ENCODE measurements around the gene PRKAG2.

The PRKAG2 gene

GRCh38 chr7:151632750-151633515, 244.0 kb downstream of the PRKAG2 start:
- peak; percentile 32 for DNase-seq (ENCODE audit: insufficient read length, low spot score)
- FAIRE-seq = peak; percentile 61
- TF ChIP-seq TAF1 (IDR thresholded peaks at IDR 0.05; ENCODE audit: low read depth, low read length) (peak; percentile 39; the same call in 1 of the 2 replicates), POU2F2 (IDR thresholded peaks at IDR 0.05; ENCODE audit: low read depth, low read length) (no peak), POLR2AphosphoS5 (IDR thresholded peaks at IDR 0.05; ENCODE audit: low read depth, low read length) (no peak; the same call in 1 of the 2 replicates), SPI1 (IDR thresholded peaks at IDR 0.05; ENCODE audit: low read depth, low read length) (peak; percentile 97), POLR2A (IDR thresholded peaks at IDR 0.05; ENCODE audit: low read depth, low read length) (peak; percentile 70; the same call in 1 of the 2 replicates), PAX5 (IDR thresholded peaks at IDR 0.05; ENCODE audit: insufficient read depth, low read length, severe bottlenecking) (no peak)

DNA sequence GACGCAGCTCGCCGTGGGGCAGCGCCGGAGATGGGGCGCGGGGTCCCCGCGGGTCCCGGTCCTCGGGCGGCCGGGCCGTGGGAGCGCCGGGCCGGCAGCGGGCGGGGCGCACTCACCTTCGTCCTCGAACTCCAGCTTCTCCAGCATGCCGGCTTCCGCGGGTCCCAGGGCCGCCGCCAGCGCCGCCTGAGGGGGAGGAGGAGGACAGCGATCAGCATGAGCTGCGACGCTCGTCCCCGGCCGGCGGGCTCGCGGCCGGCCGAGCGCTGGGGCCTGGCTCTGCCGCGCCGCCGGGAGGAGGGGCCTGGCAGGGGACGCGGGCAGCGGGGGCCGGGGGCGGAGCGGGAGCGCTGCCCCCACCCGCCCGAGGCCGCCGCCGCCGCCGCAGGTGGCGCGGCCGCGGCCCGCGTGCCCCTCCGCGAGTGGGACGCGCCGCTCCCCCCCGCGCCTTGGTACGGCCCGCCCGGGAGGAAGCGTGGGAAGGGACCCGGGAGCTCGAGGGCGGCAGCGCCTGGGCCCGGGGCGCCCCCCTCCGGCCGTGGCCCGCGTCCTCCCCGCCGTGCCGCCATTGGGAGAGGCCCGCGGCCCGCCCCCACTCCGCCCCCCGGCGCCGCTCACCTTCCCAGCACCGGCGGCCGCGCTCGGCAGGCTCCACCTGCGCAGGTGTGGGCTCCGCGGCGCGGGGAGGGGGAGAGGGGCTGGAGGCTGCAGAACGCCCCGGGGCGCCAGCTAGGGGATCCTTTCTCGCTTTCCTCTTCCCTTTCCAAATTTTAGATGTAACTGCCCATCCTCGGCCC, 244.8 kb downstream of the PRKAG2 start:
- DNase-seq (ENCODE audit: insufficient read length, low spot score) (peak; percentile 75), FAIRE-seq (peak; percentile 81)
- TF ChIP-seq POLR2AphosphoS5 (IDR thresholded peaks at IDR 0.05; ENCODE audit: low read depth, low read length) = no peak
- TF ChIP-seq POU2F2 (IDR thresholded peaks at IDR 0.05; ENCODE audit: low read depth, low read length) = no peak
- no peak for TF ChIP-seq SPI1 (IDR thresholded peaks at IDR 0.05; ENCODE audit: low read depth, low read length)
- no peak; the same call in 1 of the 2 replicates for TF ChIP-seq TAF1 (IDR thresholded peaks at IDR 0.05; ENCODE audit: low read depth, low read length)

DNA sequence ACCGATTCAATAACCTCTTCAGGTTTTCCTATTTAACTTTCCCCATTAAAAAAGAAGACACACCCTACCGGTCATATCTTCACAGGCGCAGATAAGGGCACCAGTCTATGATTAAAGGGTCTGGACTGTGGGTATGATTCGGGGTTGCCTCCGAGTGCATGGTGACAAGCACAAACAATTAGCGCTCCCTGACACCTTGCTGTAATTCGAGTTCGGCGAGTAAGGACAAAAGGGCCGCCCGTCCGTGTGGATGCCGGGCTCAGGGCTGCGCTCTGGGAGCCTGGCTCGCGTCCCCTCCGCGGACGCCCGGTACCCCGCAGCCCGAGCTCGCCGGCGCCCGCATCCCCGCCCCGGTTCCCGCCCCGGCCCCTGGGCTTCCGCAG, 245.4 kb downstream of the PRKAG2 start:
- no peak for FAIRE-seq
- DNase-seq (ENCODE audit: insufficient read length, low spot score) = no peak
- TF ChIP-seq SPI1 (IDR thresholded peaks at IDR 0.05; ENCODE audit: low read depth, low read length) = no peak
- TF ChIP-seq TAF1 (IDR thresholded peaks at IDR 0.05; ENCODE audit: low read depth, low read length) = no peak
- TF ChIP-seq PAX5 (IDR thresholded peaks at IDR 0.05; ENCODE audit: insufficient read depth, low read length, severe bottlenecking) = no peak
- TF ChIP-seq POU2F2 (IDR thresholded peaks at IDR 0.05; ENCODE audit: low read depth, low read length) = no peak
- TF ChIP-seq POLR2AphosphoS5 (IDR thresholded peaks at IDR 0.05; ENCODE audit: low read depth, low read length) = no peak
- no peak for TF ChIP-seq POLR2A (IDR thresholded peaks at IDR 0.05; ENCODE audit: low read depth, low read length)

DNA sequence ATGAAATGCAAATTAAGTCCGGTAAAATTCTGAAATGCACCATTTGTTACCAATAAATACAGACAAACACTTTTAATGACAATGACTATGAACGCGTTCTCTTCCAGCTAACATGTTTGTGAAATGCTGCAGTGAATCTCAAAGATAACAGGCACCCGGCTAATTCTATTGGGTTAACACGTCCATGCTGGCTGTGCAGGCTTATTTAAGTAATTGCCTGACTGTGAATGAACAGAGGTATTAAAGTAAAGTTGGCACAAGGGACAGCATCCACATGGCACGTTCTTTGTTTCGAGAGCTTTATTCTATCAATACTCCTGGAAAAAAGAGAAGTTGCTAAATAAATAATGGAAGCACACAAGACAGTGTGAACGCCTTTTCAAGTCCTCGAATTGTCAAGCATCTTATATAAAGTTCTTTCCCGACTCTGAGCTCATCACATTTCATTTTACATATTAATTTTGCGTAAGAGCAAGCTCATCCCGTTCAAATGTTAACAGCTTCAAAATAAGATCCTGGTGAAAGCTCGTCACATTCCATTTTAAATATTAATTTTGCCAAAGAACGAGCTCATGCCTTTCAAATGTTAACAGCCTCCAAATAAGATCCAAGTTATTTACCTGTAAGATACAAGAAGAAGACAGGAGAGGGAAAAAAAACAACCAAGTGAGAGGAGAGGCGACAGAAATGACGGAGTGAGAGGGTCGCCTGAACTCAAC, 245.9 kb downstream of the PRKAG2 start:
- FAIRE-seq (no peak), DNase-seq (ENCODE audit: insufficient read length, low spot score) (no peak)
- TF ChIP-seq TAF1 (IDR thresholded peaks at IDR 0.05; ENCODE audit: low read depth, low read length) (no peak), POU2F2 (IDR thresholded peaks at IDR 0.05; ENCODE audit: low read depth, low read length) (no peak), SPI1 (IDR thresholded peaks at IDR 0.05; ENCODE audit: low read depth, low read length) (no peak), PAX5 (IDR thresholded peaks at IDR 0.05; ENCODE audit: insufficient read depth, low read length, severe bottlenecking) (no peak), POLR2A (IDR thresholded peaks at IDR 0.05; ENCODE audit: low read depth, low read length) (no peak), POLR2AphosphoS5 (IDR thresholded peaks at IDR 0.05; ENCODE audit: low read depth, low read length) (no peak)

DNA sequence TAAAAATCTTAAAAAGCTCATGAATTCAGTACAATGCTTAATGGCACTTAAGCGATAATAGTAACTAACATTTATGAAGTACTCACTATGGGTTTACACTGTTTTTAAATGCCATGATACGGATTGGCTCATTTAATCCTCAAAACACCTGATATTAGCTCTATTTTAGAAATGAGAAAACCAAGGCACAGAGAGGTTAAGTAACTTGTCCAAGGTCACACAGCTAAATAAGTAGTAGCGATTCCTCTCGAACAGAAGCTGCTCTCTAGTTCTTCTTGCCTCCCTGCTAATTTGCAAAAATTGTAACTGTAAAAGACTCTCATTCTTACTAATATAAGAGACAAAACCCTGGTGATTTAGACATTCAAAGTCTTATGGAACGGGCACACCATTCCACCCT, 246.6 kb downstream of the PRKAG2 start:
- no peak for TF ChIP-seq SPI1 (IDR thresholded peaks at IDR 0.05; ENCODE audit: low read depth, low read length)
- FAIRE-seq = no peak
- DNase-seq (ENCODE audit: insufficient read length, low spot score) = no peak

GRCh38 chr7:151629713-151630272, 247.1 kb downstream of the PRKAG2 start:
- no peak for TF ChIP-seq POLR2A (IDR thresholded peaks at IDR 0.05; ENCODE audit: low read depth, low read length)
- no peak for TF ChIP-seq TAF1 (IDR thresholded peaks at IDR 0.05; ENCODE audit: low read depth, low read length)
- TF ChIP-seq PAX5 (IDR thresholded peaks at IDR 0.05; ENCODE audit: insufficient read depth, low read length, severe bottlenecking) = no peak
- no peak for TF ChIP-seq SPI1 (IDR thresholded peaks at IDR 0.05; ENCODE audit: low read depth, low read length)
- DNase-seq (ENCODE audit: insufficient read length, low spot score) (no peak), FAIRE-seq (no peak)

DNA sequence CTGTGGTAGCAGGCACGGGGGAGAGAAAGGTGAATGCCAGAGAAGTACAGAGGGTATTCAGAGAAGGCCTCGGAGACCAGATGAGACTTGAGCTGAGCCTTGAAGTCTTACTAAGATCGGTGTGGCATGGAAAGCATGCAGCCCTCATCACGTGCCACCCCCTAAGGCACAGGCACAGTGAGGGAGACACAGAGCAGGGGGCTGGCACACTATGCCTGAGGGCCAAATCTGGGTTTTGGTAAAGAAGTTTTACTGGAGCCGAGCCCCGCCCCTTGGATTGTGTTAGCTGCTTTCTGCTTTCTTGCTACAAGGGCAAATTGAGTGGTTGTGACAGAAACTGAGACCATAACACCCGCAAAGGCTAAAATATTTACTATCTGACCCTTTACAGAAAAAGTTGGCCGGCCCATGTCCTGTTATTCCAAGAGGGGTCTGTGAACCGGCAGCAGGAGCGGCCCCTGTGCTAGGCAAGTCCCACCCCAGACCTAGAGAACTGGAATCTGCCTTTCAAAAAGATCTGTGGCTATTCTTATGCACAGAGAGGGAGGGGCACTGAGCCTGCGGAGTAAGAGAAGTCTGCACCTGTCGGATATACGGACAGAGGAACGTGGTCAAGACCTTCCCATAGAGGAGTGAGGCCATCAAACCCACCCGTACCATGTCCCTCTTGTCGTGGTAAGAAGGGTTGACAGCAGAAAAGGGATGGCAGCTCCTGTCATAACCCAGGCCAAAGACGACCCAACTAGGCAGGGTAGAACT, 247.9 kb downstream of the PRKAG2 start:
- FAIRE-seq (no peak), DNase-seq (ENCODE audit: insufficient read length, low spot score) (no peak)
- no peak for TF ChIP-seq POLR2A (IDR thresholded peaks at IDR 0.05; ENCODE audit: low read depth, low read length)

DNA sequence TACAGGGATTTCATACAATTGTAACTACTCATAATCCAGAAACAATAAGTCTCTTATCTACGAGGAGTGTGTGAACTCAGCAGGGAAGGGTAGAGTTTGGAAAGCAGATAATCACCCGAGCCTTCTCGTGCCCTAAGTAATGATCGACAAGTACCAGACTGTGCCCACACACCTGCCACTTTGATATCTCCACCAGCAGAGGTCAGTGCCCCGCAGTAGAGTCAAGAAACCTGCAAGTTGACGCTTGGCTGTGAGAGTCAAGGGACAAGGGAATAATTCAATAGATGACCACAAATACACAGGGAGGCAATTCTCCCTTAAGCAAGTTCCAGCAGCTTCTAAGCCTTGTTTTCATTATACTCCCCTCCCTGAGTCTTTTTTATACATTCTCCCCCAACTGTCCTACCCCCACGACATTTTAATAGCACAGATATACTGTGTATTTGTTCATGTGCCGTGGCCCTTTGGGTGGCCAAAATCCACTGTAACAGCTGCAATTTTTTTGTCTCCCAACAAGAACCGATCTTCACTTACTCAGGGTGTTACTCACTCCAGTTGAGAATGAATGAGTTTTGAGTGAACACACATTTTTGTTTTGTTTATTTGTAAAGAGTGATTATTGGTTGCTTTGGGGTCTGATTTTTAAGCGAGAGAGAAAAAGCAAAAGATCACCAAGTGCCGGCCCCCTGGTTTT, 250.3 kb downstream of the PRKAG2 start:
- DNase-seq (ENCODE audit: insufficient read length, low spot score) (no peak), FAIRE-seq (no peak)
- TF ChIP-seq POLR2AphosphoS5 (IDR thresholded peaks at IDR 0.05; ENCODE audit: low read depth, low read length) = no peak
- TF ChIP-seq SPI1 (IDR thresholded peaks at IDR 0.05; ENCODE audit: low read depth, low read length) = no peak
- no peak for TF ChIP-seq POU2F2 (IDR thresholded peaks at IDR 0.05; ENCODE audit: low read depth, low read length)
- TF ChIP-seq POLR2A (IDR thresholded peaks at IDR 0.05; ENCODE audit: low read depth, low read length) = no peak
- TF ChIP-seq PAX5 (IDR thresholded peaks at IDR 0.05; ENCODE audit: insufficient read depth, low read length, severe bottlenecking) = no peak
- TF ChIP-seq TAF1 (IDR thresholded peaks at IDR 0.05; ENCODE audit: low read depth, low read length) = no peak

All from GM12891 (cell line).